ENCODE data around the gene MLLT10. TPM values are rescaled to one million over a fixed set of nuclear protein-coding genes. Genes with fewer than 3 reads are reported as not detected.

MLLT10 gene
- total RNA-seq, 4 donors from 2014 or later: 46.3 to 109 (median 57.7) TPM

DNA sequence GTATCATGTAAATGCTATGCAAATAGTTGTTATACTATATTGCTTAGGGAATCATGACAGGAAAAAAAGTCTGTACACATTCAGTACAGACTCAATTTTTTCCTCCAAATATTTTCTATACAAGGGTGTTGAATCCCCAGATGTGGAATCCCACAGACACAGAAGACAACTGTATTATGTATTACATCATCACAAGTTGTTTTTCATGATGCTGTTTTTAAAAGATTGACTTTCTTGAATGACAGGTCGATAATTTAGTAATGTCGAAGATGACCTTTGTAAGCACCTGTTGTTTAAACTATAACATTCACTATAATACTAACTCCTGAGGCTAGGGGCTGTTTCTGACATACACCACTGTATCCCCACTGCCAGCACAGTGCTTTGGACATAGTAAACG is 143.5 kb downstream of the MLLT10 start:
- no peaks in the 10 kb centered on the region for H3K27me3 ChIP-seq
- H3K4me3 ChIP-seq (replicated peaks in 1 of 3): no peak overlapping the region
- no peaks in the 10 kb centered on the region for H3K4me1 ChIP-seq
- no peaks in the 10 kb centered on the region for H3K36me3 ChIP-seq
- TF ChIP-seq, protein P1, sequence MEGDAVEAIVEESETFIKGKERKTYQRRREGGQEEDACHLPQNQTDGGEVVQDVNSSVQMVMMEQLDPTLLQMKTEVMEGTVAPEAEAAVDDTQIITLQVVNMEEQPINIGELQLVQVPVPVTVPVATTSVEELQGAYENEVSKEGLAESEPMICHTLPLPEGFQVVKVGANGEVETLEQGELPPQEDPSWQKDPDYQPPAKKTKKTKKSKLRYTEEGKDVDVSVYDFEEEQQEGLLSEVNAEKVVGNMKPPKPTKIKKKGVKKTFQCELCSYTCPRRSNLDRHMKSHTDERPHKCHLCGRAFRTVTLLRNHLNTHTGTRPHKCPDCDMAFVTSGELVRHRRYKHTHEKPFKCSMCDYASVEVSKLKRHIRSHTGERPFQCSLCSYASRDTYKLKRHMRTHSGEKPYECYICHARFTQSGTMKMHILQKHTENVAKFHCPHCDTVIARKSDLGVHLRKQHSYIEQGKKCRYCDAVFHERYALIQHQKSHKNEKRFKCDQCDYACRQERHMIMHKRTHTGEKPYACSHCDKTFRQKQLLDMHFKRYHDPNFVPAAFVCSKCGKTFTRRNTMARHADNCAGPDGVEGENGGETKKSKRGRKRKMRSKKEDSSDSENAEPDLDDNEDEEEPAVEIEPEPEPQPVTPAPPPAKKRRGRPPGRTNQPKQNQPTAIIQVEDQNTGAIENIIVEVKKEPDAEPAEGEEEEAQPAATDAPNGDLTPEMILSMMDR (IDR thresholded peaks at IDR 0.05): no peak
- TF ChIP-seq POLR2A (IDR thresholded peaks at IDR 0.05): no peak
- no peak overlapping the region for H3K27ac ChIP-seq
- no peaks in the 10 kb centered on the region for H3K9me3 ChIP-seq
- 93 to 94% methylated on average over 3 of the region's 3 CpGs for WGBS, 2 donors
- no peak for DNase-seq
- intact Hi-C loops (cut with DNase I): no loop called here

DNA sequence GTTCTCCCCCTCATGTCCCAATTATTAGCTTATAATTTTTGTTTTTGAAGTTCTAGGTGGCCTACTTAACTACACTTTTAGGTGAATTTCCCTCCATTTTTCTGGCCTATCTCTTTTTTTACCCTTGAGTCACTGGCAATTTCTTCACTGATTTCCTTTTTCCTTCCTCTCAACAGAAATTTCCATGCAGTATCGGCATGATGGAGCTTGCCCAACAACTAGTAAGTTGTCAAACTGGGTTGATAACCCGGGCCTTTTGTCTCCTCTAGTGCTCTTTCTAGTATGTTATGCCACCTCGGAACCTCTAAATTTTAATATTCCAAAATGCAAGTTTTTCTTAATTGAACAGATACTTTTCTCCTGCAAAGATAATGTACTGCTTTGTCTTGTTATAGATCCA is 147.1 kb downstream of the MLLT10 start:
- TF ChIP-seq, protein P1 (IDR thresholded peaks at IDR 0.05): no peak
- TF ChIP-seq POLR2A (IDR thresholded peaks at IDR 0.05): no peak
- H3K9me3 ChIP-seq: no peaks in the 10 kb centered on the region
- WGBS, 2 donors: 88 to 94% methylated on average over 3 of the region's 3 CpGs
- H3K27ac ChIP-seq: no peak overlapping the region
- H3K4me3 ChIP-seq (replicated peaks in 1 of 3): no peak overlapping the region
- no peaks in the 10 kb centered on the region for H3K27me3 ChIP-seq
- intact Hi-C loops (cut with DNase I): no loop called here
- DNase-seq: no peak
- no peaks in the 10 kb centered on the region for H3K36me3 ChIP-seq
- no peaks in the 10 kb centered on the region for H3K4me1 ChIP-seq

DNA sequence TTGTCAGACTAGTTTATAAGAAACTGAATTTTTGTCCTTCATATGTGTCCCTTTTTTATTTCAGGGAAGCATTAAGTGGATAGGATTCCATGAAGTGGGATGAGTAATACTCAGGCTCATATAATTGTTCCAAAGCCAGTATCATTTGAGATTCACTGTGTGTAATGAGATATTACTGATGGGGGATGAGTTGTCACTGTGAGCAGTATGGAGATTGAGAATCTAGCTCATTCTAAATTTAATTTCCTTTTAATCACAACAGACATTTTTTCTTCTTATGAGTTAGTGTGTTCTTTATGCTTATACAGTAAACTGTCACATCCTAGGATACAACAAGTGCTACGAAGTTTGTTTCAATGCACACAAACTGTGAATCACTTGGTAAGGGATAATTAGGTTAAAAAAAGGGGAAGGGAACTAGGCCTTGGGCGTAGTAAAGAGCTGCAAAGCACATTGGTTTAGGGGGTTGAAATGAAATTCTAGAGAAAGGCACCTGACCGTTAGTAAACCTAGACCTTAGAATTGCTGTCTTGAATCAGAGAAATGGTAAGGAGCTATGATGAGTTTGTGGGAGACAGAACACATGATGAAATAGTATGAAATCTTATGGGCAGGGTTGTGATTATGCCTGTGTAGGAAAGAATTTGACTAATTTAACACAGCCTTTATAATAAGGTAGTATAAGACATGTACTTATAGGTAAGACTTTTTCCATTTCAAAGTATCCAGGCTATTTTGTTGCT is 153.4 kb downstream of the MLLT10 start:
- TF ChIP-seq, protein P1 (IDR thresholded peaks at IDR 0.05): no peak
- TF ChIP-seq POLR2A (IDR thresholded peaks at IDR 0.05): no peak
- Histone ChIP-seq H3K36me3 (no peaks in the 10 kb centered on the region), H3K27ac (no peak overlapping the region), H3K4me3 (replicated peaks in 1 of 3) (no peak overlapping the region), H3K27me3 (no peaks in the 10 kb centered on the region), H3K9me3 (no peaks in the 10 kb centered on the region), H3K4me1 (no peaks in the 10 kb centered on the region)
- DNase-seq: no peak
- intact Hi-C loops (cut with DNase I): no loop called here
- WGBS, 2 donors: 96 to 98% methylated on average over 3 of the region's 3 CpGs

DNA sequence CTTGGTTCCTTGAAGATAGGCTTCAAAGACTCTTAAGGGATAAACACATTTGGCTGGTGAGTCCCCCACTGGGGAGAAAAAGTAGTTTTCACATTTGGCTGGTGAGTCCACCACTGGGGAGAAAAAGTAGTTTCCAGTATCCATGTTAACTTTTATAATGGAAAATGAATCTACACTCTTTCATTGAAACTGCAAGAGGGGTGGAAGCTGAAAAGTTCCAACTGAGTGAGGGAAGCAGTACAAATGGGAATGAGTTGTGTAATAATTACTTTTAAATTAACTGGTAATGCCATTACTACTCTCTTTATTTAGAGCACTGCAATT is 153.9 kb downstream of the MLLT10 start:
- Histone ChIP-seq H3K27me3 (no peaks in the 10 kb centered on the region), H3K4me1 (no peaks in the 10 kb centered on the region), H3K4me3 (replicated peaks in 1 of 3) (no peak overlapping the region), H3K9me3 (no peaks in the 10 kb centered on the region), H3K36me3 (no peaks in the 10 kb centered on the region), H3K27ac (no peak overlapping the region)
- TF ChIP-seq, protein P1 (IDR thresholded peaks at IDR 0.05): no peak
- TF ChIP-seq POLR2A (IDR thresholded peaks at IDR 0.05): no peak
- intact Hi-C loops (cut with DNase I): no loop called here
- no peak for DNase-seq

DNA sequence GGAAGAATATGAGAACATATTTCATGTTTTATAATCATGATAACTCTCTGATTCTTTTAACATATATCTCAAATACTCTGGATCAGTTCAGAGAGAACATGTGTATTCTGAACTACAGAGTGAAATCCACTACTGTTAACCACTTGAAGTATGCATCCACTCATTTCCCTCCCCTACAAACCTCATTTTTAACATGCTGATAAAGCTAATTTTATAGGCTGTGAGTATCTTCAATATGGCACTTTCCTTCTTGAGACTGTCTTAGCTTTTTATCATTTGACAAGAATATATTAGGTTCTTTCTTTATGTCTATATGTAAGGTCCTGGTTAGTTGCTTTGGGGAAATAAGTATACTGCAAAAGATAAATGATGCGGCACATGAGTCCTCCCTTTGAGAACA is 154.8 kb downstream of the MLLT10 start:
- H3K27me3 ChIP-seq: no peaks in the 10 kb centered on the region
- no peak overlapping the region for H3K27ac ChIP-seq
- TF ChIP-seq, protein P1 (IDR thresholded peaks at IDR 0.05): no peak
- no peak for TF ChIP-seq POLR2A (IDR thresholded peaks at IDR 0.05)
- WGBS, 2 donors: 98 to 100% methylated on average over 1 of the region's 1 CpG
- intact Hi-C loops (cut with DNase I): no loop called here
- no peak overlapping the region for H3K4me3 ChIP-seq (replicated peaks in 1 of 3)
- no peaks in the 10 kb centered on the region for H3K9me3 ChIP-seq
- no peaks in the 10 kb centered on the region for H3K36me3 ChIP-seq
- H3K4me1 ChIP-seq: no peaks in the 10 kb centered on the region
- no peak for DNase-seq

Data from thyroid gland (tissue), 4 donors.